Measurements from ENCODE around the gene CLK2. TPM values are rescaled to one million over a fixed set of nuclear protein-coding genes. Genes with fewer than 3 reads are reported as not detected.
"Not testable (repeated sequence)": the region's sequence is repeated elsewhere in the genome, so short reads cannot be mapped to it uniquely, and the experiment has no call there.

The CLK2 gene
- total RNA-seq, 1 experiment from 2014 or later, result 13.9 TPM

GRCh38 chr1:155242805-155243358 lies 30.4 kb downstream of the CLK2 start:
- no peak for DNase-seq (ENCODE audit: low spot score)

GRCh38 chr1:155241841-155242264 lies 31.5 kb downstream of the CLK2 start:
- DNase-seq (ENCODE audit: low spot score), result no peak

- DNase-seq (ENCODE audit: low spot score), result peak; percentile 92
Observed at GRCh38 chr1:155241069-155241679, 32.1 kb downstream of the CLK2 start.

GRCh38 chr1:155236451-155236850 lies 36.9 kb downstream of the CLK2 start:
- DNase-seq (ENCODE audit: low spot score), result no peak

- DNase-seq (ENCODE audit: low spot score), result not testable (repeated sequence)
Observed at GRCh38 chr1:155235375-155235774, 37.9 kb downstream of the CLK2 start.

GRCh38 chr1:155233502-155233901 lies 39.8 kb downstream of the CLK2 start:
- DNase-seq (ENCODE audit: low spot score), result not testable (repeated sequence)

- DNase-seq (ENCODE audit: low spot score), result not testable (repeated sequence)
Observed at GRCh38 chr1:155232001-155232978, 41.0 kb downstream of the CLK2 start.

- DNase-seq (ENCODE audit: low spot score), result not testable (repeated sequence)
Observed at GRCh38 chr1:155231302-155231701, 42.0 kb downstream of the CLK2 start.

- no peak for DNase-seq (ENCODE audit: low spot score)
Observed at GRCh38 chr1:155228096-155228427, 45.2 kb downstream of the CLK2 start.

GRCh38 chr1:155227261-155228095 lies 45.8 kb downstream of the CLK2 start:
- peak; percentile 99 for DNase-seq (ENCODE audit: low spot score)

- DNase-seq (ENCODE audit: low spot score), result peak; percentile 67
Observed at GRCh38 chr1:155226910-155227260, 46.4 kb downstream of the CLK2 start.

- peak; percentile 88 for DNase-seq (ENCODE audit: low spot score)
Observed at GRCh38 chr1:155226188-155226909, 47.0 kb downstream of the CLK2 start.

GRCh38 chr1:155225404-155225759 lies 47.9 kb downstream of the CLK2 start:
- not testable (repeated sequence) for DNase-seq (ENCODE audit: low spot score)

- no peak for DNase-seq (ENCODE audit: low spot score)
Observed at GRCh38 chr1:155223047-155223446, 50.3 kb downstream of the CLK2 start.

- not testable (repeated sequence) for DNase-seq (ENCODE audit: low spot score)
Observed at GRCh38 chr1:155220211-155220965, 52.9 kb downstream of the CLK2 start.

- no peak for DNase-seq (ENCODE audit: low spot score)
Observed at GRCh38 chr1:155219592-155220031, 53.7 kb downstream of the CLK2 start.

- peak; percentile 82 for DNase-seq (ENCODE audit: low spot score)
Observed at GRCh38 chr1:155218854-155219591, 54.3 kb downstream of the CLK2 start.

- not testable (repeated sequence) for DNase-seq (ENCODE audit: low spot score)
Observed at GRCh38 chr1:155214702-155215101, 58.6 kb downstream of the CLK2 start.

Measured in A172 (cell line).